Mucosa of stomach (tissue), 1 donor: ENCODE measurements around the gene ERFL.
A peak's percentile ranks its signal among the peaks of the same experiment; 100 is the strongest.
"Not testable (repeated sequence)": the region's sequence is repeated elsewhere in the genome, so short reads cannot be mapped to it uniquely, and the experiment has no call there.

Source experiments
- H3K27me3 ChIP-seq: one replicate; pipeline ENCODE4 v1.7.0; 2013; ENCODE audit warnings: mild to moderate bottlenecking, low read length; ENCODE audit not compliant: control insufficient read depth, insufficient read depth
- H3K36me3 ChIP-seq: one replicate; pipeline ENCODE4 v1.7.0; 2013; ENCODE audit warnings: low read length; ENCODE audit not compliant: control insufficient read depth, insufficient read depth
- H3K4me1 ChIP-seq: one replicate; pipeline ENCODE4 v1.7.0; 2013; ENCODE audit warnings: mild to moderate bottlenecking, low read length; ENCODE audit not compliant: control insufficient read depth, insufficient read depth
- H3K4me3 ChIP-seq: one replicate; pipeline ENCODE4 v1.7.0; 2013; ENCODE audit warnings: low read length
- H3K9ac ChIP-seq: one replicate; pipeline ENCODE4 v1.7.0; 2013; ENCODE audit warnings: mild to moderate bottlenecking, low read length, moderate library complexity
- H3K9me3 ChIP-seq: one replicate; pipeline ENCODE4 v1.7.0; 2013; ENCODE audit warnings: mild to moderate bottlenecking, low read length, moderate library complexity; ENCODE audit not compliant: control insufficient read depth
- donor health status: Pancreatic carcinoma.

ERFL gene

GRCh38 chr19:41939861-41940730 lies 11.8 kb upstream of the ERFL start:
- H3K9ac ChIP-seq: peak overlapping the region; percentile 70
- H3K4me3 ChIP-seq: no peak overlapping the region
- H3K27me3 ChIP-seq: peaks cover 43% of the 10 kb centered on the region
- H3K4me1 ChIP-seq: peaks cover 10% of the 10 kb centered on the region
- H3K36me3 ChIP-seq: no peaks in the 10 kb centered on the region
- no peaks in the 10 kb centered on the region for H3K9me3 ChIP-seq

- Histone ChIP-seq H3K27me3 (peaks cover 52% of the 10 kb centered on the region), H3K4me1 (peaks cover 18% of the 10 kb centered on the region)
- not testable (repeated sequence) for H3K9me3 ChIP-seq, H3K9ac ChIP-seq, H3K4me3 ChIP-seq, H3K36me3 ChIP-seq
Observed at GRCh38 chr19:41939209-41939608, 11.0 kb upstream of the ERFL start.

- Histone ChIP-seq H3K4me1 (peaks cover 22% of the 10 kb centered on the region), H3K9me3 (no peaks in the 10 kb centered on the region), H3K36me3 (no peaks in the 10 kb centered on the region), H3K27me3 (peaks cover 66% of the 10 kb centered on the region), H3K4me3 (no peak overlapping the region), H3K9ac (no peak overlapping the region)
Observed at GRCh38 chr19:41937525-41938468, 9.5 kb upstream of the ERFL start.

GRCh38 chr19:41936961-41937360 lies 8.7 kb upstream of the ERFL start:
- peaks cover 74% of the 10 kb centered on the region for H3K27me3 ChIP-seq
- H3K9me3 ChIP-seq: no peaks in the 10 kb centered on the region
- H3K9ac ChIP-seq: no peak overlapping the region
- no peak overlapping the region for H3K4me3 ChIP-seq
- peaks cover 27% of the 10 kb centered on the region for H3K4me1 ChIP-seq
- H3K36me3 ChIP-seq: no peaks in the 10 kb centered on the region

- Histone ChIP-seq H3K4me1 (peaks cover 27% of the 10 kb centered on the region), H3K27me3 (peaks cover 76% of the 10 kb centered on the region), H3K9ac (no peak overlapping the region), H3K4me3 (no peak overlapping the region), H3K9me3 (no peaks in the 10 kb centered on the region), H3K36me3 (no peaks in the 10 kb centered on the region)
Observed at GRCh38 chr19:41936416-41936850, 8.2 kb upstream of the ERFL start.

- no peaks in the 10 kb centered on the region for H3K9me3 ChIP-seq
- peaks cover 27% of the 10 kb centered on the region for H3K4me1 ChIP-seq
- no peaks in the 10 kb centered on the region for H3K36me3 ChIP-seq
- no peak overlapping the region for H3K9ac ChIP-seq
- peaks cover 76% of the 10 kb centered on the region for H3K27me3 ChIP-seq
- no peak overlapping the region for H3K4me3 ChIP-seq
Observed at GRCh38 chr19:41935760-41936415, 7.6 kb upstream of the ERFL start.

- Histone ChIP-seq H3K36me3 (no peaks in the 10 kb centered on the region), H3K27me3 (peaks cover 73% of the 10 kb centered on the region), H3K4me3 (no peak overlapping the region), H3K4me1 (peaks cover 28% of the 10 kb centered on the region), H3K9me3 (no peaks in the 10 kb centered on the region), H3K9ac (peak overlapping the region; percentile 20)
Observed at GRCh38 chr19:41934849-41935374, 6.7 kb upstream of the ERFL start.

- no peak overlapping the region for H3K9ac ChIP-seq
- H3K4me3 ChIP-seq: no peak overlapping the region
- H3K9me3 ChIP-seq: no peaks in the 10 kb centered on the region
- peaks cover 80% of the 10 kb centered on the region for H3K27me3 ChIP-seq
- peaks cover 39% of the 10 kb centered on the region for H3K4me1 ChIP-seq
- no peaks in the 10 kb centered on the region for H3K36me3 ChIP-seq
Observed at GRCh38 chr19:41933693-41934426, 5.6 kb upstream of the ERFL start.

- Histone ChIP-seq H3K36me3 (no peaks in the 10 kb centered on the region), H3K27me3 (peaks cover 87% of the 10 kb centered on the region), H3K4me1 (peaks cover 41% of the 10 kb centered on the region), H3K4me3 (no peak overlapping the region), H3K9ac (no peak overlapping the region), H3K9me3 (no peaks in the 10 kb centered on the region)
Observed at GRCh38 chr19:41932720-41933332, 4.6 kb upstream of the ERFL start.

GRCh38 chr19:41932259-41932719 lies 4.0 kb upstream of the ERFL start:
- H3K27me3 ChIP-seq: peaks cover 88% of the 10 kb centered on the region
- no peak overlapping the region for H3K9ac ChIP-seq
- H3K4me1 ChIP-seq: peaks cover 41% of the 10 kb centered on the region
- H3K9me3 ChIP-seq: no peaks in the 10 kb centered on the region
- no peaks in the 10 kb centered on the region for H3K36me3 ChIP-seq
- H3K4me3 ChIP-seq: no peak overlapping the region
